ENCODE measurements around the gene COA7.
"Not testable (repeated sequence)": the region's sequence is repeated elsewhere in the genome, so short reads cannot be mapped to it uniquely, and the experiment has no call there.

COA7 gene

GRCh38 chr1:52702886-52703787 lies 5.0 kb upstream of the COA7 start:
- peak; percentile 78 to 96 (median 88) for DNase-seq

- no peak for DNase-seq
Measured at GRCh38 chr1:52695627-52696026, 2.5 kb downstream of the COA7 start.

- no peak for DNase-seq
Measured at GRCh38 chr1:52693843-52694242, 4.3 kb downstream of the COA7 start.

DNA sequence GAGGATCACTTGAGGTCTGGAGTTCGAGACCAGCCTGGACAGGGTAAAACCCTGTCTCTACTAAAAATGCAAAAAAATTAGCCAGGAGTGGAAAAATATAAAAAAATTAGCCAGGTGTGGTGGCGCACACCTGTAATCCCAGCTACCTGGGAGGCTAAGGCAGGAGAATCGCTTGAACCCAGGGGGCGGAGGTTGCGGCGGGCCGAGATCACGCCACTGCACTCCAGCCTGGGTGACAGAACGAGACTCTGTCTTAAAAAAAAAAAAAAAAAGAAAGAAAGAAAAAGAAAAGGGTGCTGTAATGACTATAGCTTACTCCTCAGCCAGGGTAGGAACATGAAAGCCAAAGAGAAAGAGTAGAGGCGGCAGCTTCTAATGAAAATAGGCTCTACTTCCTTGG lies 4.8 kb downstream of the COA7 start:
- not testable (repeated sequence) for DNase-seq

DNA sequence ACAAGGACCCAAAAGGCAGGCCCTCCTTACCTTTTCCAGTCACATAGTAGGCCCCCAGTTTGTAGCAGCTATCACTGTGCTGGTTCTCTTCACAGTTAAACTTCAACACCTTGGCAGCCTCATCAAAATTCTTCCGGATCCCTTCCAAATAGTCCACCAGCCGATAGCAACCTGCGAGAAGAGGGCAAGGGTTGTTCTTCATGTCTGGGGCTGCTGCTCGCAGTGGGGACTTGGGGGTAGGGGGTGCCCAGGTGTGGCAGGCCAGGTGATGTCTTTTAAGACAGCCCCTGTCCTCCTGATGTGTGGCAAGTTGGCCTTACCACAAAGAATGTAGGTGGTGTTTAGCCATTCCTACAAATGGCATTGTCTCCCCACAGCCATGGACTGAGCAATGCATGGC lies 5.5 kb downstream of the COA7 start:
- no peak for DNase-seq

GRCh38 chr1:52691821-52692220 lies 6.3 kb downstream of the COA7 start:
- no peak for DNase-seq

DNA sequence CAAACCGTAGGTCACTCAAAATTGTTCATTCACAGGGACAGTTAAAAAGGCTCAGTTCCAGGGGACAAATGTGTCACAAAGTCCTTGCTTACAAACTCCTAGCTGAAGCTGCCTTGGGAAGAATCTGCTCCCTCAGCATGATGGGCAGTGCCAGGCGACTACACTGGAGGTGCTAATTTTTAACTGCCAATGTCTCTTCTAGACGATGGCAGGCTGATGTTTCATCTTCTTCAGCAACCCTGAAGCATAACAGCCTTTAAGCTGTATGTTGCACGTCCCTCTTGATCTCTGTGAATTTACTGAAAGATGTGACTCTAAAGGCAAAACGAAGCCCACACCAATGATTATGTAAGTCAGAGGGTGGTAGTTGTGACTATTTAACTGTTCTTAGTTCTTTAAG lies 11.3 kb downstream of the COA7 start:
- no peak for DNase-seq

DNA sequence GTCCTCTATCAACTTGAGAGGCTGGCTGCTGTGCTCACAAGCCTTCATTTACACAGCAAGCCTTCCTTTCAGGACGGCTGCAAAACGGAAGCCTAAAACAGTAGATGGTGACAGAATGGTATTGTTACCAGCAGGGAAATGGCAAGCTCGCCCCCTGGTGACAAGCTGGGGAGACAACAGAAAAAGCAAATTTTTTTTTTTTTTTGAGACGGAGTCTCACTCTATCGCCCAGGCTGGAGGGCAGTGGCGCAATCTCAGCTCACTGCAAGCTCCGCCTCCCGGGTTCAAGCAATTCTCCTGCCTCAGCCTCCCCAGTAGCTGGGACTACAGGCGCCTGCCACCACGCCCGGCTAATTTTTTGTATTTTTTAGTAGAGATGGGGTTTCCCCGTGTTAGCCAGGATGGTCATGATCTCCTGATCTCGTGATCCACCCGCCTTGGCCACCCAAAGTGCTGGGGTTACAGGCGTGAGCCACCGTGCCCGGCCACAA lies 11.8 kb downstream of the COA7 start:
- peak in 5 of 14 donors; percentile 8 to 38 (median 27) for DNase-seq

- DNase-seq, result no peak
Measured at GRCh38 chr1:52684545-52684944, 13.6 kb downstream of the COA7 start.

DNA sequence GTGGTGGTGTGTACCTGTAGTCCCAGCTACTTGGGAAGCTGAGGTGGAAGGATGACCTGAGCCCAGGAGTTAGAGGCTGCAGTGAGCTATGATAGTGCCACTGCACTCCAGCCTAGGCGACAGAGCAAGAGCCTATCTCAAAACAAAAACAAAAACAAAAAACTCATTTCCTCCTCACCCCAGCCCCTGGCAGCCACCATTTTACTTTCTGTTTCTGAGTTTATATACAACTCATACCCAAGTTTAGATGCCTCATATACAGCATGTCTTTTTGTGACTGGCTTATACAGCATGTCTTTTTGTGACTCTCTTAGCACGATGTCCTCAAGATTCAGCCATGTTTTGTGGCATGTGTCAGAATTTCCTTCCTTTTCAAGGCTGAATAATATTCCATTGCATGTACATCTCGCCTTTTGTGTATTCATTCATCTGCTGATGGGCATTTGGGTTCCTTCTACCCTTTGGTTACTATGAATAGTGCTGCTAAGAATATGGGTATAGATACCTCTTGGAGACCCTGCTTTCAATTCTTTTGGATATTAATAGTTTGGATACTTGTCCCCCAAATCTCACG lies 14.7 kb downstream of the COA7 start:
- DNase-seq, result no peak

GRCh38 chr1:52681136-52681535 lies 17.0 kb downstream of the COA7 start:
- no peak for DNase-seq

GRCh38 chr1:52680353-52680752 lies 17.8 kb downstream of the COA7 start:
- no peak for DNase-seq

DNA sequence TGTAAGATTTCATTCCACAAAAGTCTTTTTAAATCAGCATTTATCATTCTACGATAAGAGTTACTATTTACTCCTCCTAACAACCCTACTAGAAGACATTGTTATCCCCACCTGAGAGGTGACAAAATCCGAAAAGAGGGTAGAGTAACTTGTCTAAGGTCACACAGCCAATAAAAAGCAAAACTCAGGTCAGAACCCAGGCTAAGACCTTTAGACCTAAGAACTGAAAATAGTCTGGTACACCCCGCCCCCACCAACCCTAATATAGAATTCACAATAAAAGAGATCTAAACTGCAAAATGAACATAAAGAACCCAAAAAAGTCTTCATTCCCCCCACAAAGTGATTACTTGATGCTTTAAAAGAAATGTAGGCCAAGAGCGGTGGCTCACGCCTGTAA lies 18.6 kb downstream of the COA7 start:
- no peak for DNase-seq

- no peak for DNase-seq
Measured at GRCh38 chr1:52679048-52679447, 19.1 kb downstream of the COA7 start.

GRCh38 chr1:52677076-52677806 lies 20.9 kb downstream of the COA7 start:
- DNase-seq, result peak in 2 of 14 donors; percentile 0 to 5

DNA sequence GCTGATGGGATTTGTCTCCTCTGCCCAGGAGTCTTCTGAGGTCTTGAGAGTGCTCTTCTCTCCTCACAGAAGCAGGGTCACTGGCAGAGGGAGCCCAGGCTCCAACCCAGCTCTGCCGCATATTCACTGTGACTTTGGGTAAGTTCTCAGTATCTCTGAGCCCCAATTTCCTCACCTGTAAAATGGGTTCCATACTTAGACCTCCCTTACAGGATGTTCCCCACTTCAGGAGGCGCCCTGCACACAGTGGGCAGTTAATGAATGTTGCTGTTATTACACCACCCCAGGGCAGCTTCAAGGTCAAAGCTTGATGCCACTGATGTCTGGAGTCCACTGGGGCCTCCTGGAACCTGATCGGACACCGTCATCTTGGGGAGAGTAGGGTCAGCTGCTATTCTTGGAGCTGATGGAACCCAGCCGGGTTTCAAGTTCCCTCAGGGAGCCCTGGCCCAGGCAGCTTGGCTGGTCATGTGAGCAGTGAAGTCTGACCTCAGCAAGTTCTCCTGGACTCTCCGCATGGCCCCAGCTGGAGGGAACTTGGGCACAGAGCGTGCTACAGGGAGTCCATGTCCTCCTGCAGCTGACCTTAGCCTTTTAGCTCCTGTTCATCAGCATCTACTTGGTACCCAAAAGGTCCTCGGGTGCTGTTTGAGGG lies 21.8 kb downstream of the COA7 start:
- DNase-seq, result peak in 8 of 14 donors; percentile 7 to 45 (median 16)

GRCh38 chr1:52674497-52675384 lies 23.4 kb downstream of the COA7 start:
- no peak for DNase-seq

DNA sequence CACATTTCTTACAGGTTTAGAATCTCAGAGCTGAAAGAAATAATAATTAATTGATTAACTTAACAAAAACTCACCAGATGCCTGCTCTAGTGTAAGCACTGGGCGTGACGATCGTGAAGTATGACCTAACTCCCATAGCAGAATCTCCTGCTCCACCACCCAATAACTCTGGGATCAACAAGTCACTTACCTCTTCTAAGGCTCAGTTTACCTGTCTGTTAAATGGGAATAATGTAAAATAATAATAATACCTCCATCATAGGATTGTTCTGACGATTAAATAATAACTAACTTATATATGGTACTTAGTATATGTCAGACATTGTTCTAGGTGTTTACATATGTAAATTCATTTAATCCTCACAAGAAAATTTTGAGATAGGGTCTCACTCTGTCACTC lies 24.6 kb downstream of the COA7 start:
- no peak for DNase-seq

DNA sequence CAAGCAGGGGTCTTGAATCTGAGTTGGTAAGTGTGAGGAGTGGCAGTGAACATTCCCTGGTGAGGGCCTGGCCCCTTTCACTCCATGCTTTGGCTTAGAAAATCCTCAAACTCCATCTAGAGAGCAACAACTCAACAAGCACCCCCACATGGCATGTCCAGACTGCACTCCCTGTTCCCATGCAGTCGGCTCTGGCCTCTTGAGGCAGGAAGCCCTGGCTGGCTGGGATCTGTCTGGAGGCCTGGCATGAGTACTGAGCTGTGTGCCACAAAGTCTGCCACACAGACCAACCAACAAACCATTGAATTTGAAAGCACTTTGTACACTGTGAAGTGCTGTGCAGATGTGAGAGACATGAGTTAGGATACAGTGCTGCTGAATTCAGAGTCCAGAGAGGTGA lies 25.2 kb downstream of the COA7 start:
- peak in 2 of 14 donors; percentile 1 to 21 for DNase-seq

DNA sequence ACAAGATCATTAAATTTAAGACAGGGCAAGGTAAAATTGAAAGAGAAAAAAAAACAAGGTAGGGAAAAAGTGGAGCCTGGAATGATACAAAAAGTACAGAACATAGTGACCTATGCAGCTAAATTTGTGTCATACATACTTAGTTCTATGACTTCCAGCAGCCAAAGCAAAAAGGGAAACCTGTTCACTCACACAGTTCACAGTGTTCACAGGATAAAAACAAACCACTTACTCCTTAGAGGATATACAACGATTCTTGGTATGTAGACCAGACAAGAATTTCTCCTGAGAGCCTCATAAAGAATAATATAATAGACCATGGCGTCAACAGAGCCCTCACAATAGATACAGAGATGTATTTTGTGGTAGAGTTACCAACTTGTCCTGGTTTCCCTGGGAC lies 27.5 kb downstream of the COA7 start:
- no peak for DNase-seq

GRCh38 chr1:52669696-52670095 lies 28.5 kb downstream of the COA7 start:
- no peak for DNase-seq

- no peak for DNase-seq
Measured at GRCh38 chr1:52668711-52669110, 29.4 kb downstream of the COA7 start.

All from C1 segment of cervical spinal cord (tissue), 14 donors.